ENCODE results near the gene OAS1.

The OAS1 gene

GRCh38 chr12:112944024-112944690 is 37.4 kb downstream of the OAS1 start:
- no peak for DNase-seq (ENCODE audit: low spot score)
- POLR2A ChIA-PET (ENCODE audit: low non-redundant PET) = no interaction called here
- no peak for TF ChIP-seq CTCF (conservative IDR thresholded peaks at IDR 0.05; ENCODE audit: low read depth)
- CTCF ChIA-PET = no interaction called here
- peak overlapping the region; percentile 25 for H3K27ac ChIP-seq

- DNase-seq (ENCODE audit: low spot score) = no peak
- TF ChIP-seq CTCF (conservative IDR thresholded peaks at IDR 0.05; ENCODE audit: low read depth) = no peak
- no peak overlapping the region for H3K27ac ChIP-seq
- CTCF ChIA-PET = no interaction called here
- POLR2A ChIA-PET (ENCODE audit: low non-redundant PET) = no interaction called here
Observed at GRCh38 chr12:112945515-112945914, 38.8 kb downstream of the OAS1 start.

- TF ChIP-seq CTCF (conservative IDR thresholded peaks at IDR 0.05; ENCODE audit: low read depth) = no peak
- H3K27ac ChIP-seq = no peak overlapping the region
- no peak for DNase-seq (ENCODE audit: low spot score)
- ChIA-PET POLR2A (ENCODE audit: low non-redundant PET) (no interaction called here), CTCF (no interaction called here)
Observed at GRCh38 chr12:112946236-112947000, 39.7 kb downstream of the OAS1 start.

- no peak for TF ChIP-seq CTCF (conservative IDR thresholded peaks at IDR 0.05; ENCODE audit: low read depth)
- no peak overlapping the region for H3K27ac ChIP-seq
- ChIA-PET CTCF (no interaction called here), POLR2A (ENCODE audit: low non-redundant PET) (no interaction called here)
- DNase-seq (ENCODE audit: low spot score) = no peak
Observed at GRCh38 chr12:112947314-112947713, 40.6 kb downstream of the OAS1 start.

- no peak for TF ChIP-seq CTCF (conservative IDR thresholded peaks at IDR 0.05; ENCODE audit: low read depth)
- no peak overlapping the region for H3K27ac ChIP-seq
- DNase-seq (ENCODE audit: low spot score) = no peak
- POLR2A ChIA-PET (ENCODE audit: low non-redundant PET) = no interaction called here
- CTCF ChIA-PET = no interaction called here
Observed at GRCh38 chr12:112947761-112948160, 41.0 kb downstream of the OAS1 start.

- TF ChIP-seq CTCF (conservative IDR thresholded peaks at IDR 0.05; ENCODE audit: low read depth) = no peak
- H3K27ac ChIP-seq = no peak overlapping the region
- no peak for DNase-seq (ENCODE audit: low spot score)
- CTCF ChIA-PET = interaction anchor here (0.6 to 0.7 kb wide), 2 partner anchors 919 to 1459 kb away, joined by 3 to 4 read pairs; no protein-coding TSS in a partner anchor
- POLR2A ChIA-PET (ENCODE audit: low non-redundant PET) = no interaction called here
Observed at GRCh38 chr12:112948806-112949205, 42.0 kb downstream of the OAS1 start.
